ENCODE results near the gene SLC38A8. TPM values are rescaled to one million over a fixed set of nuclear protein-coding genes. Genes with fewer than 3 reads are reported as not detected.

The SLC38A8 gene
- total RNA-seq, 2 experiments from 2014 or later, result not detected

- peak overlapping the region; percentile 66 for H3K27ac ChIP-seq (ENCODE audit: low read depth, low read length, poor library complexity, severe bottlenecking)
- peak overlapping the region; percentile 63 for H3K4me2 ChIP-seq (ENCODE audit: low read length)
- no peaks in the 10 kb centered on the region for H3K9me2 ChIP-seq (ENCODE audit: insufficient read depth, low read length)
- intact Hi-C loops (cut with micrococcal nuclease; ENCODE audit: unreplicated experiment), result loop anchor here (1.0 to 2.0 kb wide), 3 partner anchors 31 to 89 kb away; partner anchors contain the start of gene MBTPS1
- H4K20me1 ChIP-seq (ENCODE audit: insufficient read depth, low read length), result 0 out of 2 replicates have a peak, but pooled peaks cover 3% of the 10 kb centered on the region
- H3K36me3 ChIP-seq (ENCODE audit: insufficient read depth, low read length), result peaks cover 87% of the 10 kb centered on the region
- H3K4me3 ChIP-seq (ENCODE audit: low read depth, low read length, poor library complexity, severe bottlenecking), result peak overlapping the region; percentile 35
- no peaks in the 10 kb centered on the region for H3K79me2 ChIP-seq (ENCODE audit: insufficient read depth, low read depth, low read length)
- CTCF ChIA-PET (ENCODE audit: unreplicated experiment), result interaction anchor here (1.3 to 2.9 kb wide), 3 partner anchors 72 to 101 kb away, joined by 3 to 13 read pairs (median 11); partner anchors contain the start of gene TAF1C
- POLR2A ChIA-PET, result interaction anchor here (0.6 to 1.7 kb wide), 4 partner anchors 29 to 645 kb away, joined by 3 to 5 read pairs (median 3); no protein-coding TSS in a partner anchor
- H3K4me1 ChIP-seq (ENCODE audit: insufficient read depth, low read length, poor library complexity, severe bottlenecking), result peaks cover 59% of the 10 kb centered on the region
- no peaks in the 10 kb centered on the region for H3K9me3 ChIP-seq (ENCODE audit: low read length)
- BruUV-seq (replicated peaks), result no TSS peak
- TF ChIP-seq, protein P1, sequence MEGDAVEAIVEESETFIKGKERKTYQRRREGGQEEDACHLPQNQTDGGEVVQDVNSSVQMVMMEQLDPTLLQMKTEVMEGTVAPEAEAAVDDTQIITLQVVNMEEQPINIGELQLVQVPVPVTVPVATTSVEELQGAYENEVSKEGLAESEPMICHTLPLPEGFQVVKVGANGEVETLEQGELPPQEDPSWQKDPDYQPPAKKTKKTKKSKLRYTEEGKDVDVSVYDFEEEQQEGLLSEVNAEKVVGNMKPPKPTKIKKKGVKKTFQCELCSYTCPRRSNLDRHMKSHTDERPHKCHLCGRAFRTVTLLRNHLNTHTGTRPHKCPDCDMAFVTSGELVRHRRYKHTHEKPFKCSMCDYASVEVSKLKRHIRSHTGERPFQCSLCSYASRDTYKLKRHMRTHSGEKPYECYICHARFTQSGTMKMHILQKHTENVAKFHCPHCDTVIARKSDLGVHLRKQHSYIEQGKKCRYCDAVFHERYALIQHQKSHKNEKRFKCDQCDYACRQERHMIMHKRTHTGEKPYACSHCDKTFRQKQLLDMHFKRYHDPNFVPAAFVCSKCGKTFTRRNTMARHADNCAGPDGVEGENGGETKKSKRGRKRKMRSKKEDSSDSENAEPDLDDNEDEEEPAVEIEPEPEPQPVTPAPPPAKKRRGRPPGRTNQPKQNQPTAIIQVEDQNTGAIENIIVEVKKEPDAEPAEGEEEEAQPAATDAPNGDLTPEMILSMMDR (conservative IDR thresholded peaks at IDR 0.05; ENCODE audit: low read length), result no peak
- no peak for TF ChIP-seq EZH2phosphoT487 (IDR thresholded peaks at IDR 0.05; ENCODE audit: borderline replicate concordance, low read depth, low read length)
- peak; percentile 54 for DNase-seq (ENCODE audit: low spot score)
- H2AFZ ChIP-seq (ENCODE audit: low read length), result no peak overlapping the region
These were observed 43.2 kb upstream of the SLC38A8 start for GRCh38 chr16:84085773-84086172.

DNA sequence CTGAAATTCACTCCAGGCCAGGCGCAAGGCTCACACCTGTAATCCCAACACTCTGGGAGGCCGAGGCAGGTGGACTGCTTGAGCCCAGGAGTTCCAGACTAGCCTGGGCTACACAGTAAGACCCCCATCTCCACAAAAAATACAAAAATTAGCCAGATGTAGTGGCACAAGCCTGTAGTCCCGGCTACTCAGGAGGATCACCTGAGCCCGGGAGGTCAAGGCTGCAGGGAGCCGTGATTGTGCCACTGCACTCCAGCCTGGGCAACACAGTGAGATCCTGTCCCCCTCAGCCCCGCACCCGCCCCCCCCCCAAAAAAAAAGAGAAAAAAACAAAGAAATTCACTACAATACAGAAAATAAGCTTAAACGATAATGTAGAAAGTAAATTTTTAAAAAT lies 42.7 kb upstream of the SLC38A8 start:
- Histone ChIP-seq H3K9me2 (ENCODE audit: insufficient read depth, low read length) (no peaks in the 10 kb centered on the region), H2AFZ (ENCODE audit: low read length) (no peak overlapping the region), H3K9me3 (ENCODE audit: low read length) (no peaks in the 10 kb centered on the region), H3K27ac (ENCODE audit: low read depth, low read length, poor library complexity, severe bottlenecking) (peak overlapping the region; percentile 66), H4K20me1 (ENCODE audit: insufficient read depth, low read length) (0 out of 2 replicates have a peak, but pooled peaks cover 3% of the 10 kb centered on the region), H3K79me2 (ENCODE audit: insufficient read depth, low read depth, low read length) (no peaks in the 10 kb centered on the region), H3K4me3 (ENCODE audit: low read depth, low read length, poor library complexity, severe bottlenecking) (peak overlapping the region; percentile 35), H3K4me2 (ENCODE audit: low read length) (peak overlapping the region; percentile 63), H3K36me3 (ENCODE audit: insufficient read depth, low read length) (peaks cover 87% of the 10 kb centered on the region), H3K4me1 (ENCODE audit: insufficient read depth, low read length, poor library complexity, severe bottlenecking) (peaks cover 58% of the 10 kb centered on the region)
- TF ChIP-seq EZH2phosphoT487 (IDR thresholded peaks at IDR 0.05; ENCODE audit: borderline replicate concordance, low read depth, low read length), result no peak
- ChIA-PET POLR2A (interaction anchor here (0.6 kb wide), 2 partner anchors 63 to 645 kb away, joined by 3 read pairs; no protein-coding TSS in a partner anchor), CTCF (ENCODE audit: unreplicated experiment) (interaction anchor here (1.3 to 2.9 kb wide), 4 partner anchors 31 to 102 kb away, joined by 5 to 13 read pairs (median 9); partner anchors contain the start of genes MBTPS1 and TAF1C)
- intact Hi-C loops (cut with micrococcal nuclease; ENCODE audit: unreplicated experiment), result loop anchor here (1.0 to 2.0 kb wide), 3 partner anchors 31 to 90 kb away; partner anchors contain the start of gene MBTPS1
- no TSS peak for BruUV-seq (replicated peaks)
- DNase-seq (ENCODE audit: low spot score), result no peak

DNA sequence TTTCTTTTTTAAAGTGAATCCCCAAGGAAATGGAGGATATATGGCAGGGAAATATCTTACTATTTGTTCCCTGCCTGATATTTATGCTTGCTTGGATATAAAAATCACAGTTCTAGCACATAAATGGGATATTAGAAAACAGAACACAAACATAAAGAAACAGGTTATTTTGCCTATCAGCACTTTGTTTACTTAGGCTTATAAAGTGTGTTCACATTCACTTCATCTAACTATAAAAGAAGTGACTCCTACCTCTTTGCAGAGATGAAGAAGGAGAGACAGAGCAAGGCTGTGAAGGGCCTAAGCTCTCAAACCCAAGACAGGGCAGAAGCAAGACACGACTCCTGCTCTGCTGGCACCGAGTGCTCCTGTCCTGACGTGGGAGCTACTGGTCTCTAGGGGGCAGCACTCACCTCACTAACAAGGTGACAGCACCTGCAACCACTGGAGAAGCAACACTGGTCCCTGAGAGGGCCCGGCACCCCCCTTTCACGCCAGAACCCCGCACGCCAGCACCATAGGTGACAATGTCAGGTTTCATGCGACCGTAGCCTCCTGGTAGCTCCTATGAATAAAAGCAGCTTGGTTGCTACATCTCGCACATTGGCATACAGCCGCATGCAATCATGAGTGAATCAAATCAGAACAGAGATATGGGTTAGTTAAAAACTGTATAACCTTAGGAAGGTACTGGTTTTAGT lies 42.1 kb upstream of the SLC38A8 start:
- peaks cover 87% of the 10 kb centered on the region for H3K36me3 ChIP-seq (ENCODE audit: insufficient read depth, low read length)

More for the DNA sequence above, 42.1 kb upstream of the SLC38A8 start:
- H3K9me2 ChIP-seq (ENCODE audit: insufficient read depth, low read length), result no peaks in the 10 kb centered on the region
- H4K20me1 ChIP-seq (ENCODE audit: insufficient read depth, low read length), result 0 out of 2 replicates have a peak, but pooled peaks cover 3% of the 10 kb centered on the region
- ChIA-PET CTCF (ENCODE audit: unreplicated experiment) (interaction anchor here (0.7 to 1.8 kb wide), 4 partner anchors 32 to 102 kb away, joined by 5 to 11 read pairs (median 6); partner anchors contain the start of genes MBTPS1 and TAF1C), POLR2A (interaction anchor here (0.6 kb wide), 1 partner anchor 15 kb away, joined by 3 read pairs; no protein-coding TSS in a partner anchor)
- H3K4me1 ChIP-seq (ENCODE audit: insufficient read depth, low read length, poor library complexity, severe bottlenecking), result peaks cover 52% of the 10 kb centered on the region
- no peak for TF ChIP-seq EZH2phosphoT487 (IDR thresholded peaks at IDR 0.05; ENCODE audit: borderline replicate concordance, low read depth, low read length)
- TF ChIP-seq, protein P1 (conservative IDR thresholded peaks at IDR 0.05; ENCODE audit: low read length), result peak; percentile 94
- no peaks in the 10 kb centered on the region for H3K9me3 ChIP-seq (ENCODE audit: low read length)
- H3K27ac ChIP-seq (ENCODE audit: low read depth, low read length, poor library complexity, severe bottlenecking), result peak overlapping the region; percentile 66
- BruUV-seq (replicated peaks), result no TSS peak
- no peak overlapping the region for H2AFZ ChIP-seq (ENCODE audit: low read length)
- H3K79me2 ChIP-seq (ENCODE audit: insufficient read depth, low read depth, low read length), result no peaks in the 10 kb centered on the region
- H3K4me2 ChIP-seq (ENCODE audit: low read length), result peak overlapping the region; percentile 63
- intact Hi-C loops (cut with micrococcal nuclease; ENCODE audit: unreplicated experiment), result loop anchor here (1.0 to 2.0 kb wide), 4 partner anchors 32 to 103 kb away; partner anchors contain the start of genes MBTPS1 and TAF1C
- H3K4me3 ChIP-seq (ENCODE audit: low read depth, low read length, poor library complexity, severe bottlenecking), result peak overlapping the region; percentile 11
- peak; percentile 86 for DNase-seq (ENCODE audit: low spot score)

Measured in OCI-LY7 (cell line).